ENCODE data around the gene PTPRT.

The PTPRT gene

GRCh38 chr20:42646250-42646649 lies 543.5 kb downstream of the PTPRT start (continued):
- no peak for TF ChIP-seq ZBTB49 (tag by site-specific recombination; IDR thresholded peaks at IDR 0.05; ENCODE audit: low read depth)

- Histone ChIP-seq H3K9me3 (ENCODE audit: control insufficient read depth, insufficient read depth, low read depth, low read length) (no peaks in the 10 kb centered on the region), H3K4me1 (ENCODE audit: control insufficient read depth, insufficient read depth, low read length) (no peaks in the 10 kb centered on the region), H3K4me3 (ENCODE audit: low read depth, low read length) (no peak overlapping the region), H3K36me3 (ENCODE audit: control insufficient read depth in 2 of 2, insufficient read depth in 1 of 2, low read length in 2 of 2) (no peaks in the 10 kb centered on the region), H3K27ac (ENCODE audit: extremely low read depth, low read depth, low read length) (no peak overlapping the region)
- TF ChIP-seq ZNF692 (tag by site-specific recombination; IDR thresholded peaks at IDR 0.05) (no peak), ZNF324 (tag by site-specific recombination; IDR thresholded peaks at IDR 0.05) (no peak), ZSCAN4 (tag by site-specific recombination; IDR thresholded peaks at IDR 0.05) (no peak), ZBTB17 (tag by site-specific recombination; IDR thresholded peaks at IDR 0.05) (no peak), ZBTB6 (tag by site-specific recombination; IDR thresholded peaks at IDR 0.05) (no peak), ZNF658 (tag by site-specific recombination; IDR thresholded peaks at IDR 0.05) (no peak), SALL2 (tag by site-specific recombination; IDR thresholded peaks at IDR 0.05; ENCODE audit: borderline replicate concordance) (no peak), ZNF843 (tag by site-specific recombination; IDR thresholded peaks at IDR 0.05) (no peak), ZNF394 (tag by site-specific recombination; IDR thresholded peaks at IDR 0.05; ENCODE audit: borderline replicate concordance) (no peak), KLF1 (tag by site-specific recombination; IDR thresholded peaks at IDR 0.05) (no peak), ZXDB (tag by site-specific recombination; IDR thresholded peaks at IDR 0.05) (no peak), PRDM1 (tag by site-specific recombination; IDR thresholded peaks at IDR 0.05) (no peak), HOXC10 (CRISPR knock-in tag; IDR thresholded peaks at IDR 0.05) (no peak), ZSCAN23 (tag by site-specific recombination; IDR thresholded peaks at IDR 0.05) (no peak)
- ChIA-PET CTCF (no interaction called here), POLR2A (no interaction called here)
Observed at GRCh38 chr20:42641886-42642285, 547.8 kb downstream of the PTPRT start.

- H3K9me3 ChIP-seq (ENCODE audit: control insufficient read depth, insufficient read depth, low read depth, low read length), result no peaks in the 10 kb centered on the region
- POLR2A ChIA-PET, result no interaction called here
Observed at GRCh38 chr20:42639140-42639539, 550.6 kb downstream of the PTPRT start.

More at GRCh38 chr20:42639140-42639539, 550.6 kb downstream of the PTPRT start:
- CTCF ChIA-PET, result no interaction called here
- TF ChIP-seq ZNF311 (tag by site-specific recombination; IDR thresholded peaks at IDR 0.05; ENCODE audit: borderline replicate concordance), result no peak
- Histone ChIP-seq H3K36me3 (ENCODE audit: control insufficient read depth in 2 of 2, insufficient read depth in 1 of 2, low read length in 2 of 2) (no peaks in the 10 kb centered on the region), H3K4me3 (ENCODE audit: low read depth, low read length) (no peak overlapping the region), H3K4me1 (ENCODE audit: control insufficient read depth, insufficient read depth, low read length) (no peaks in the 10 kb centered on the region), H3K27ac (ENCODE audit: extremely low read depth, low read depth, low read length) (no peak overlapping the region)
